ENCODE data around the gene ZSWIM4.

The ZSWIM4 gene

GRCh38 chr19:13807421-13808021 is 12.3 kb downstream of the ZSWIM4 start:
- H3K36me3 Mint-ChIP-seq (ENCODE audit: low read depth): peaks cover 33% of the 10 kb centered on the region
- H3K4me1 Mint-ChIP-seq (ENCODE audit: low read depth): peaks cover 4% of the 10 kb centered on the region
- H3K27me3 Mint-ChIP-seq: no peaks in the 10 kb centered on the region
- H3K9me3 Mint-ChIP-seq: no peaks in the 10 kb centered on the region
- no peak overlapping the region for H3K4me3 Mint-ChIP-seq
- intact Hi-C loops (cut with micrococcal nuclease): no loop called here
- no peak overlapping the region for H3K27ac Mint-ChIP-seq

- Mint-ChIP-seq H3K4me3 (no peak overlapping the region), H3K4me1 (ENCODE audit: low read depth) (peaks cover 5% of the 10 kb centered on the region), H3K27ac (no peak overlapping the region), H3K27me3 (no peaks in the 10 kb centered on the region), H3K36me3 (ENCODE audit: low read depth) (peaks cover 37% of the 10 kb centered on the region), H3K9me3 (no peaks in the 10 kb centered on the region)
- intact Hi-C loops (cut with micrococcal nuclease): no loop called here
Measured at GRCh38 chr19:13808856-13809255, 13.6 kb downstream of the ZSWIM4 start.

GRCh38 chr19:13812544-13812943 is 17.3 kb downstream of the ZSWIM4 start:
- no peaks in the 10 kb centered on the region for H3K27me3 Mint-ChIP-seq
- peaks cover 14% of the 10 kb centered on the region for H3K4me1 Mint-ChIP-seq (ENCODE audit: low read depth)
- peaks cover 51% of the 10 kb centered on the region for H3K36me3 Mint-ChIP-seq (ENCODE audit: low read depth)
- H3K9me3 Mint-ChIP-seq: no peaks in the 10 kb centered on the region
- H3K4me3 Mint-ChIP-seq: no peak overlapping the region
- intact Hi-C loops (cut with micrococcal nuclease): no loop called here
- no peak overlapping the region for H3K27ac Mint-ChIP-seq

GRCh38 chr19:13813147-13813546 is 17.9 kb downstream of the ZSWIM4 start:
- Mint-ChIP-seq H3K36me3 (ENCODE audit: low read depth) (peaks cover 57% of the 10 kb centered on the region), H3K9me3 (no peaks in the 10 kb centered on the region), H3K27me3 (no peaks in the 10 kb centered on the region), H3K27ac (no peak overlapping the region), H3K4me3 (no peak overlapping the region), H3K4me1 (ENCODE audit: low read depth) (peaks cover 17% of the 10 kb centered on the region)
- intact Hi-C loops (cut with micrococcal nuclease): no loop called here

GRCh38 chr19:13814550-13814949 is 19.3 kb downstream of the ZSWIM4 start:
- Mint-ChIP-seq H3K36me3 (ENCODE audit: low read depth) (peaks cover 63% of the 10 kb centered on the region), H3K27me3 (no peaks in the 10 kb centered on the region), H3K4me3 (no peak overlapping the region), H3K9me3 (no peaks in the 10 kb centered on the region), H3K4me1 (ENCODE audit: low read depth) (peaks cover 17% of the 10 kb centered on the region), H3K27ac (no peak overlapping the region)
- intact Hi-C loops (cut with micrococcal nuclease): no loop called here

- Mint-ChIP-seq H3K27ac (no peak overlapping the region), H3K4me1 (ENCODE audit: low read depth) (peaks cover 17% of the 10 kb centered on the region), H3K27me3 (no peaks in the 10 kb centered on the region), H3K9me3 (no peaks in the 10 kb centered on the region), H3K4me3 (peak overlapping the region; percentile 41), H3K36me3 (ENCODE audit: low read depth) (peaks cover 68% of the 10 kb centered on the region)
- intact Hi-C loops (cut with micrococcal nuclease): no loop called here
Measured at GRCh38 chr19:13817018-13817614, 21.9 kb downstream of the ZSWIM4 start.

- Mint-ChIP-seq H3K9me3 (no peaks in the 10 kb centered on the region), H3K27me3 (no peaks in the 10 kb centered on the region), H3K27ac (no peak overlapping the region), H3K36me3 (ENCODE audit: low read depth) (peaks cover 67% of the 10 kb centered on the region), H3K4me1 (ENCODE audit: low read depth) (peaks cover 17% of the 10 kb centered on the region), H3K4me3 (peak overlapping the region; percentile 41)
- intact Hi-C loops (cut with micrococcal nuclease): no loop called here
Measured at GRCh38 chr19:13817615-13818371, 22.6 kb downstream of the ZSWIM4 start.

GRCh38 chr19:13819238-13819637 is 24.0 kb downstream of the ZSWIM4 start:
- H3K27me3 Mint-ChIP-seq: no peaks in the 10 kb centered on the region
- no peak overlapping the region for H3K4me3 Mint-ChIP-seq
- intact Hi-C loops (cut with micrococcal nuclease): no loop called here
- H3K27ac Mint-ChIP-seq: no peak overlapping the region
- peaks cover 68% of the 10 kb centered on the region for H3K36me3 Mint-ChIP-seq (ENCODE audit: low read depth)
- peaks cover 11% of the 10 kb centered on the region for H3K4me1 Mint-ChIP-seq (ENCODE audit: low read depth)
- no peaks in the 10 kb centered on the region for H3K9me3 Mint-ChIP-seq

- Mint-ChIP-seq H3K4me1 (ENCODE audit: low read depth) (peaks cover 20% of the 10 kb centered on the region), H3K9me3 (no peaks in the 10 kb centered on the region), H3K27me3 (no peaks in the 10 kb centered on the region), H3K27ac (no peak overlapping the region), H3K4me3 (no peak overlapping the region), H3K36me3 (ENCODE audit: low read depth) (peaks cover 71% of the 10 kb centered on the region)
- intact Hi-C loops (cut with micrococcal nuclease): no loop called here
Measured at GRCh38 chr19:13821292-13821691, 26.0 kb downstream of the ZSWIM4 start.

GRCh38 chr19:13823256-13823655 is 28.0 kb downstream of the ZSWIM4 start:
- Mint-ChIP-seq H3K4me3 (no peak overlapping the region), H3K27ac (no peak overlapping the region), H3K4me1 (ENCODE audit: low read depth) (peaks cover 9% of the 10 kb centered on the region), H3K27me3 (no peaks in the 10 kb centered on the region), H3K9me3 (no peaks in the 10 kb centered on the region), H3K36me3 (ENCODE audit: low read depth) (peaks cover 69% of the 10 kb centered on the region)
- intact Hi-C loops (cut with micrococcal nuclease): no loop called here

GRCh38 chr19:13823901-13824300 is 28.7 kb downstream of the ZSWIM4 start:
- intact Hi-C loops (cut with micrococcal nuclease): no loop called here
- Mint-ChIP-seq H3K27ac (peak overlapping the region; percentile 3), H3K9me3 (no peaks in the 10 kb centered on the region), H3K4me1 (ENCODE audit: low read depth) (peaks cover 9% of the 10 kb centered on the region), H3K27me3 (no peaks in the 10 kb centered on the region), H3K4me3 (no peak overlapping the region), H3K36me3 (ENCODE audit: low read depth) (peaks cover 70% of the 10 kb centered on the region)

- peaks cover 74% of the 10 kb centered on the region for H3K36me3 Mint-ChIP-seq (ENCODE audit: low read depth)
Measured at GRCh38 chr19:13824703-13825102, 29.5 kb downstream of the ZSWIM4 start.

GRCh38 chr19:13825489-13826441 is 30.5 kb downstream of the ZSWIM4 start:
- Mint-ChIP-seq H3K27ac (no peak overlapping the region), H3K36me3 (ENCODE audit: low read depth) (peaks cover 74% of the 10 kb centered on the region), H3K4me3 (no peak overlapping the region), H3K9me3 (no peaks in the 10 kb centered on the region), H3K4me1 (ENCODE audit: low read depth) (peaks cover 9% of the 10 kb centered on the region), H3K27me3 (no peaks in the 10 kb centered on the region)
- intact Hi-C loops (cut with micrococcal nuclease): no loop called here

More at GRCh38 chr19:13824703-13825102, 29.5 kb downstream of the ZSWIM4 start:
- no peak overlapping the region for H3K27ac Mint-ChIP-seq
- no peak overlapping the region for H3K4me3 Mint-ChIP-seq
- intact Hi-C loops (cut with micrococcal nuclease): no loop called here
- no peaks in the 10 kb centered on the region for H3K27me3 Mint-ChIP-seq
- H3K4me1 Mint-ChIP-seq (ENCODE audit: low read depth): peaks cover 9% of the 10 kb centered on the region
- no peaks in the 10 kb centered on the region for H3K9me3 Mint-ChIP-seq

All from dendritic cell treated with granulocyte-macrophage colony-stimulating factor and Interleukin-4, amounts not matched to agents 40 ng/mL and 50 ng/mL, for 4 days (primary cell).